HUDEP-2 (cell line): ENCODE measurements around the gene WFDC1.

ENCODE experiments used
- DNase-seq, 76 experiments: peaks; one replicate each; lab custom pipeline; 2025; ENCODE audit not compliant: unreplicated experiment in 76 of 76; lab: John Stamatoyannopoulos, UW

The WFDC1 gene

DNA sequence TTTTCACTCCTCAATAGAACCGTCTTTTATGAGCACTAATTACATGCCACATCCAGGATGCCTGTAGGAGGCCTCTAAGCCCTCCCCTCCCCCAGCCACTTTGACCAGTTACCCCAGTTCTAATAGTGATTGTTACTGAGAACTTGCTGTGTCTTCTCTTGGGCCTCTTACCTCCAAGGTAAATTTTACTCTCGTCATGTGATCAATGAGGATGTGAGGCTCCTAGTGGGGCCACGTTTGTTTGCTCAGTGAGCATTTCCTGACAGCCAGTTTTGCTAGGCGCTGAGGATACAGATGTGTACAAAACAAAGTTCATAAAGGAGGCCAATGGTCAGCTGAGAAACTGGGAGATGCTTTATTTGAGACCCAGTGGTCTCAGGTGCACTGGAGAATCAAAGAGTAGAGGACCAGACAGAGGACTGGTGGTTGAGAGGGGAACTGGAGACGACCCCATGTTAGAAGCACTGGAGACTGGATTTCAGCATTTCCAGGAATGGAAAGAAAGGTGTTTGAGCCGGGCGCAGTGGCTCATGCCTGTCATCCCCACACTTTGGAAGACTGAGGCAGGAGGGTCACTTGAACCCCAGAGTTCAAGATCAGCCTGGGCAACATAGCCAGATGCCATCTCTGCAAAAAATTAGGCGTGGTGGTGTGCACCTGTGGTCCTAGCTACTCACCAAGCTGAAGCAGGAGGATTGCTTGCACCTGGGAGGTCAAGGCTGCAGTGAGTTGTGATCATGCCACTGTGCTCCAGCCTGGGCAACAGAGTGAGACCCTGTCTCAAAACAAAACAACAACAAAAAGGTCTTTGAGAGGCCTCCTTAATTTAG, 76.3 kb downstream of the WFDC1 start:
- DNase-seq, result no peak

DNA sequence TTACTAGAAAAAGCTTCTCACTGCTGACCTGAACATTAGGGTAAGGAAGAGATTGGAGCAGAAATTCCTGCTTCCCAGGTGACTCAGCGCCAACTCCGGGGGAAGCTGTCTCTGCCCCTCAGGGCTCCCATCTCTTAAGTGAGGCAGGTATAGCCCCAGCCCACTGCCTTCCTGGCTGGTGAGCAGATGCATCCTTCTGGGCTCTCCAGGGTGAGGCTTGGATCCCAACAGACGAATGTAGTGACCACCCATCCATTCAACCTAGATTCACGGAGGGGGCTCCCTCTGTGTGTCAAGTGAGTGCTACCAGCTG, 76.8 kb downstream of the WFDC1 start:
- DNase-seq, result no peak

DNA sequence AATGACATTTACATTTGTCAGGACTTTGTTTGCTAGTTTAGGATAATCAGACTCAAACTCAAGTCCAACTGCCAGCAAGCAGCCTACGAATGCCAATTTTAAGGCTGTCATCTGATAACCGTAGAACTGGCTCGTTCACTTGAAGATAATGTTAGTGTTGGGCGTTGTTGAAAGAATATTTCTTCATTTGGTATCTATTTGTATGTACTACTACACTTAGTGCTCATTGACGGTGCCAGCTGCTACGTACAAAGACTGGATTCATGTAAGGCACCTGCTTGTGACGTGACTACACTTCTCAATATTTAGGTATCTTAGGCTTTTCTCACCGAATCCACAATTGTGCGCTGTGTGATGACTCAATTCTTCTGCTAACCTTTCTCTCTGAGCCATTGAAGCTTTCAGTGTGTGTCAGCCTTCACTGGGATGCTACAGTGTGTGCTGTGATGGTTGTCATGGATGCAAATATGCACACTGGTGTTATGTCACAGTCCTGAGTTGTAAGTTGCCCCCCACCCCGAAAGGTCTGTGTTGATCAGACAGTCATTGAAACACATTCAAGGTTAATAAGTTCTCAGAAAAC, 79.3 kb downstream of the WFDC1 start:
- no peak for DNase-seq

DNA sequence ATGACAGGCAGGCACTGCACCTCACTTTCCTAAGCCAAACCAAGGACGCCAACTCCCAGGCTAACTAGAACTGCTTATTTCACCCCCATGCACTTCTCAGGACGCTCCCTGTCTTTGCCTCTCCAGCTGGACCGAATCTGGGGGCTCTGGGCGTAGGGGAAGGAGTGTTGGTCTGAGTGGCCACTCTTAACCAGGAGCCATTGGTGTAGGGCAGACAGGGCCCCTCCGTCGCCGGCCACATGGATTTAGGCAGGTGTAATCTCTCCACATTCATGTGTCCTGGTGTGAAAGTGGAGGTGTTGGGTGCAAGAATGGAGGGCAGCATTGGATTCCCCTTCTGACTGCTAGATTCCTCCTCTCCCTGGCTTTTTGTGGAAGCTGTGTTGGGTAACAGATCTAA, 83.4 kb downstream of the WFDC1 start:
- DNase-seq, result no peak

DNA sequence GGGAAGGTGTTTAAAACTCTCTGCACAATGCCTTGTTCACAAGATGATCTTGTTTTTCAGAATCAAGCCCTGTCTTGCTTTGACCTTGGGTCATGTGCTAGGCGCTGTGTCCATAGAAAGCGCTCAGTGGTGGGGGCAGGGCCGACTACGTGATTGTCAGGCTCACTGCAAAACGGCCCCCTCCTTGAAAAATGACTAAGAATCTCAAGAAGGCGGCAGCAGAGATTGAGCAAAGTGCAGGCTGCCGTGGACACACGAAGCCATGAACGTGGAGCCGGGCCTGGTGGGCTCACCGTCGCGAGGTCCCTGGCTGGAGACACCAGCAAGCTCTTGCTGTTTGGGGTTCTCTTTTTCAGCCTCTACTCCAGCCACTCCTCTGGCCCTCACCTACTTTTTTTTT, 83.9 kb downstream of the WFDC1 start:
- DNase-seq, result no peak

DNA sequence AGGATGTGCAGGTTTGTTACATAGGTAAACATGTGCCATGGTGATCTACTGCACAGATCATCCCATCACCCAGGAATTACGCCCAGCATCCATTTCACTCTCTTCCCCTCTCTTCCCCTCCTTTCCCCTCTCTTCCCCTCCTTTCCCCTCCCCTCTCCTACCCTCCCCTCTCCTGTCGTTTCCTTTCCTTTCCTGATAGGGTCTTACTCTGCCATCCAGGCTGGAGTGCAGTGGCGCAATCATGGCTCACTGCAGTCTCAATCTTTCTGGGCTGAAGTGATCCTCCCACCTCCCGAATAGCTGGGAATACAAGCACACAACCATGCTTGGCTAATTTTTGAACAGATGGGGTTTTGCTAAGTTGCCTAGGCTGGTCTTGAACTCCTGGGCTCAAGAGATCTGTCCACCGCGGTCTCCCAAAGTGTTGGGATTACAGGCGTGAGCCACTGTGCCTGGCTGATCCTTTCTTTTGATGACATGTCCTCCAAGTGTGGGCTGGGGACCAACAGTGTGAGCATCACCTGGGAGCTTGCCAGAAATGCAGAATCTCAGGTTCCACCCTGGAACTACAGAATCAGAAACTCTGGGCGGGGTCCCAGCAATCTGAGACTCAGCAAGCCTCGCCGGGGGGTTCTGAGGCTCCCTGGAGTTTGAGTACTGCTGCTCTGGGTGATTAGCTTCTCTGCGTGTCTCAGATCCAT, 84.5 kb downstream of the WFDC1 start:
- no peak for DNase-seq
